ENCODE data around the gene RPTOR. TPM values are rescaled to one million over a fixed set of nuclear protein-coding genes. Genes with fewer than 3 reads are reported as not detected.

RPTOR gene
- total RNA-seq, 4 donors from 2014 or later = 47.6 to 56.9 (median 55.4) TPM

DNA sequence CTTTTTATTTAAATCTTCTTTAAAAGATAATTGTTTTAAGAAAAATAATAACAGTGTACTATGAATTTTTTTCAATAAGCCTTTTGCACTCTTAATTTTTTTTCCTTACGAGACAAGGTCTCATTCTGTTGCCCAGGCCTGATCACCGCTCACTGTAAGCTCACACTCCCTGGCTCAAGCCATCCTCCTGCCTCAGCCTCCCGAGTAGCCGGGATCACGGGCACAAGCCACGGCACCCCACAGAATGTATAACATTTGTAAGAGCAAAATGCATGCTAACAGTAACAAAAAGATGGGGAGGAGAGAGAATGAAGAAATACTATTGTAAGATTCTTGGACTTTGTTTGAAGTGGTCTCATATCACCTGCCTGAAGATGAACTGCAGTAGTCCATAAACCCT lies 320.1 kb downstream of the RPTOR start:
- Histone ChIP-seq H3K9me3 (no peaks in the 10 kb centered on the region), H3K4me1 (peaks cover 0 to 6% of the 10 kb centered on the region in 2 donors), H3K4me3 (no peak overlapping the region), H3K27ac (no peak overlapping the region), H3K36me3 (no peaks in the 10 kb centered on the region), H3K27me3 (no peaks in the 10 kb centered on the region)
- in situ Hi-C loops (cut with MboI; ENCODE audit: low sequenced_read_pairs in 4 of 4) = no loop called here
- no peak for ATAC-seq
- peak in 1 of 2 donors; percentile 2 for DNase-seq
- intact Hi-C loops (cut with DNase I; ENCODE audit: low total_unique reads) = loop anchor here (5.0 kb wide), 1 partner anchor 103 kb away; no protein-coding TSS in a partner anchor
- no peak for TF ChIP-seq POLR2A (IDR thresholded peaks at IDR 0.05)
- TF ChIP-seq, protein P1, sequence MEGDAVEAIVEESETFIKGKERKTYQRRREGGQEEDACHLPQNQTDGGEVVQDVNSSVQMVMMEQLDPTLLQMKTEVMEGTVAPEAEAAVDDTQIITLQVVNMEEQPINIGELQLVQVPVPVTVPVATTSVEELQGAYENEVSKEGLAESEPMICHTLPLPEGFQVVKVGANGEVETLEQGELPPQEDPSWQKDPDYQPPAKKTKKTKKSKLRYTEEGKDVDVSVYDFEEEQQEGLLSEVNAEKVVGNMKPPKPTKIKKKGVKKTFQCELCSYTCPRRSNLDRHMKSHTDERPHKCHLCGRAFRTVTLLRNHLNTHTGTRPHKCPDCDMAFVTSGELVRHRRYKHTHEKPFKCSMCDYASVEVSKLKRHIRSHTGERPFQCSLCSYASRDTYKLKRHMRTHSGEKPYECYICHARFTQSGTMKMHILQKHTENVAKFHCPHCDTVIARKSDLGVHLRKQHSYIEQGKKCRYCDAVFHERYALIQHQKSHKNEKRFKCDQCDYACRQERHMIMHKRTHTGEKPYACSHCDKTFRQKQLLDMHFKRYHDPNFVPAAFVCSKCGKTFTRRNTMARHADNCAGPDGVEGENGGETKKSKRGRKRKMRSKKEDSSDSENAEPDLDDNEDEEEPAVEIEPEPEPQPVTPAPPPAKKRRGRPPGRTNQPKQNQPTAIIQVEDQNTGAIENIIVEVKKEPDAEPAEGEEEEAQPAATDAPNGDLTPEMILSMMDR (IDR thresholded peaks at IDR 0.05 in 4 of 5, conservative IDR thresholded peaks at IDR 0.05 in 1 of 5) = no peak

DNA sequence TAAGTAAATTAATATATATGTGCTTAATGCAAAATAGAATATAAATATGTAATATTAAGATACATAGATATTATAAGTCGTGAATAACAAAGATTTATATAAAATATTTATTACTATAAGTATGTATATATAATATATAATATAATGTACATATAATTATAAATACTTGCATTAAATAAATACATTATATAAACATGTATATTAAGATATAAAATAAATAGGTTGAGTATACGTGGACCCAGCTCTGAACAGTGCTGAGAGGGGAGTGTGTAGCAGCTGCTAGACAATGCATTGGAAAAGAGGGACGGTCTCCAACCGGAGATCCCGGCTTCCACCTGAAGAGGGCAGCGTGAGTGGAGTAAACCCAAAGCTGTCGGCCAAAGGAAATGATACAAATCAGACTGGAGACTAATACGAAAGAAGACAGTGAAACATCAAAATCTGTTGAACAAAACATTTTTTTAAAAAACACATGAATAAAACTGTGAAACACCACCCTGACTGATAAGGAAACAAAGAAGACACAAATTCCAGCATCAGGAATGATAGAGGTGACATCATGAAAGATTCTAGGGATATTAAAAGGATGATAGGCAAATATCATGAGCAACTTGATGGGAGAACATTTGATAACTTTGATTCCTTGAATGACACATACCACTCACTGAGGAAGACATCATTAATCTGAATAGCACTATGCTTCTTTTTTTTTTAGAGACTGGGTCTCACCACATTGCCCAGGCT lies 321.6 kb downstream of the RPTOR start:
- intact Hi-C loops (cut with DNase I; ENCODE audit: low total_unique reads) (loop anchor here (5.0 kb wide), 1 partner anchor 101 kb away; no protein-coding TSS in a partner anchor), in situ Hi-C loops (cut with MboI; ENCODE audit: low sequenced_read_pairs in 4 of 4) (no loop called here)
- Histone ChIP-seq H3K4me1 (peaks cover 0 to 6% of the 10 kb centered on the region in 2 donors), H3K9me3 (no peaks in the 10 kb centered on the region), H3K27ac (no peak overlapping the region), H3K36me3 (no peaks in the 10 kb centered on the region), H3K4me3 (no peak overlapping the region), H3K27me3 (no peaks in the 10 kb centered on the region)
- TF ChIP-seq, protein P1 (IDR thresholded peaks at IDR 0.05 in 4 of 5, conservative IDR thresholded peaks at IDR 0.05 in 1 of 5) = peak; percentile 52 to 77 (median 62)
- TF ChIP-seq POLR2A (IDR thresholded peaks at IDR 0.05) = no peak
- DNase-seq (peak in 1 of 2 donors; percentile 72), ATAC-seq (peak; percentile 54 to 90)

DNA sequence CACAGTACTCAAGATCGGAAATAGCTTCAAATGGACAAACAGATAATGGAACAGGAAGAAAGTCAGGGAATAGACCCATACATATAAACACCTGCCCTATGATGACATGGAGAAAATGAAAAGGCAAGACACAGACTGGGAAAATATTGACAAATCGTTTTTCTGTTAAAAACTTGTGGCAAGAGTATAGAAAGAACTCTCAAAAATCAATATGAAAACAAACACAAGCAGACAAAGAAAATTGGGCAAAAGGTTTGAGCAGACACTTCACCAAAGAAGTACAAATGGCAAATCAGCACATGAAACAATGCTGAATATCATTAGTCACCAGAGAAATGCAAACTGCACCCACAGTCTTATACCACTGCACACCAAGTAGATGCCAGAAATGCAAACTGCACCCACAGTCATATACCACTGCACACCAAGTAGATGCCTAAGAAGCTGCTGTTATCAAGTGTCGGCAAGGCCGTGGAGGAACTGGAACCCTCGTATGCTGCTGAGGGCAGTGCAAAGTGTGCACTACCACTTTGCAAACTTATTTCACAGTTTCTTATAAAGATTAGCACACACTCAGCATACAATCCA lies 323.5 kb downstream of the RPTOR start:
- Histone ChIP-seq H3K4me1 (peaks cover 12 to 13% of the 10 kb centered on the region in 2 donors), H3K27ac (no peak overlapping the region), H3K36me3 (no peaks in the 10 kb centered on the region), H3K9me3 (no peaks in the 10 kb centered on the region), H3K4me3 (no peak overlapping the region), H3K27me3 (no peaks in the 10 kb centered on the region)
- ATAC-seq = no peak
- in situ Hi-C loops (cut with MboI; ENCODE audit: low sequenced_read_pairs in 4 of 4) (no loop called here), intact Hi-C loops (cut with DNase I; ENCODE audit: low total_unique reads) (loop anchor here (5.0 kb wide), 1 partner anchor 99 kb away; no protein-coding TSS in a partner anchor)
- TF ChIP-seq, protein P1 (IDR thresholded peaks at IDR 0.05 in 4 of 5, conservative IDR thresholded peaks at IDR 0.05 in 1 of 5) = no peak
- no peak for TF ChIP-seq POLR2A (IDR thresholded peaks at IDR 0.05)
- DNase-seq = no peak

DNA sequence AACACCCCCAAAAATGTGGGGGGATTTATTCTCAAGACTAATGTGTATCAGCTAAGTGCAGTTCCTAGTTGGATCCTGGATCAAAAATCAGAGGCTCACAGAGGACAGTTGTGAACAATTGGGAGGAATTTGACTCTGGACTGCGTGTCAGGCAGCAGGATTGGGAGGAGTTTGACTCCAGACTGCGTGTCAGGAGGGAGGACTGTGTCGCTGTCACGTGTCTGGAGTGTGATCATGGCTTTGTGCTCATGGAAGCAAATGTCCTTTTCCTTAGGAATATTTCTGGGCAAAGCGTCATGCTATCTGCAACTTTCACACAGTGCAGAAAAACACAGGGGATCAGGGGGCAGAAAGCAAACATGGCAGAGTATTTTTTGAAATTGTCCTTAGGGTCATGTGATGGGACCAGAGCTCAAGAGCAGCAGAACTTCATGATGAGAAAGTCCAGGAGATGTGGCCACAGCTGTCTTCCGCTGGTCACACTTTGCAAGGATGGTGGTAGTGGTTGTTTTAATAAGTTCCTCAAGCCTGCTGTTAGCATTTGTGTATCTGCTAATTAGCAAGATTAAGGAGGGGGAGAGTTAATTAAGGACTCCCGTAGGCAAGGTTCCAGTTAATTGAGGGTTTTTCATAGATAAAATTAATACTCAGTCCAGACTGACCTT lies 325.0 kb downstream of the RPTOR start:
- no peak for TF ChIP-seq POLR2A (IDR thresholded peaks at IDR 0.05)
- TF ChIP-seq, protein P1 (IDR thresholded peaks at IDR 0.05 in 4 of 5, conservative IDR thresholded peaks at IDR 0.05 in 1 of 5) = no peak
- DNase-seq (peak in 1 of 2 donors; percentile 6), ATAC-seq (no peak)
- Histone ChIP-seq H3K9me3 (no peaks in the 10 kb centered on the region), H3K4me1 (peaks cover 23 to 24% of the 10 kb centered on the region in 2 donors), H3K36me3 (no peaks in the 10 kb centered on the region), H3K4me3 (no peak overlapping the region), H3K27me3 (no peaks in the 10 kb centered on the region), H3K27ac (no peak overlapping the region)
- in situ Hi-C loops (cut with MboI; ENCODE audit: low sequenced_read_pairs in 4 of 4) = no loop called here
- intact Hi-C loops (cut with DNase I; ENCODE audit: low total_unique reads) = loop anchor here (5.0 kb wide), 1 partner anchor 98 kb away; no protein-coding TSS in a partner anchor

All from gastrocnemius medialis (tissue), 4 donors.